ENCODE measurements around the gene CCDC184. TPM values are rescaled to one million over a fixed set of nuclear protein-coding genes. Genes with fewer than 3 reads are reported as not detected.

Gene CCDC184
- total and polyA plus RNA-seq, 2 donors (not counting 1 experiment from before 2014, with no cell fraction given), result 0.54 to 1.4 TPM

DNA sequence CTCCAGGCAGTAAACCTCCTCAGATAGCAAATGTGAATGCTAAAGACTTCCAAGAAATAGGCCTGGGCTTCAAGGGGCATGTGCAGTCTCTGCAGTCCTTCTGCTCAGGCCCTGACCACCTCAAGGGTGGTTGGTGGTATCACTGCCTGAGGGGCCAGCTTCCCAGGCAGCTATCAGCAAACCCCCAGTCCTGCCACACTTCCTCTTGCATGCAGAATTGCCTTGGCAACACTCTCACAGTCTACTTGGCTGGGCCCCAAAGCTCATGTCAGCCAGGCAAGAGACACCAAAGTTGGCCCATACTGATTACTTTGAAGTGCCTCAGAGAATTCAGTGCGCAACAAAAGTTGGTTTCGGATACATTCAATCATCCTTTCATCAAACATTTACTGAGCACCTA is 22.6 kb upstream of the CCDC184 start:
- no peak for ATAC-seq (ENCODE audit: low read depth)
- DNase-seq, result no peak
- Histone ChIP-seq H3K79me2 (ENCODE audit: control insufficient read depth, insufficient read depth, low read length) (peaks cover 16% of the 10 kb centered on the region), H3K4me2 (replicated peaks; ENCODE audit: low read depth, low read length, poor library complexity, severe bottlenecking) (no peak overlapping the region), H3K4me1 (ENCODE audit: control insufficient read depth in 2 of 2, insufficient read depth in 2 of 2, low read length in 2 of 2) (peaks cover 14 to 15% of the 10 kb centered on the region in 2 donors), H2AFZ (ENCODE audit: insufficient read depth, low read depth, low read length, poor library complexity, severe bottlenecking) (no peak overlapping the region), H4K20me1 (ENCODE audit: control insufficient read depth, insufficient read depth, low read length, poor library complexity, severe bottlenecking) (no peaks in the 10 kb centered on the region), H3K4me3 (ENCODE audit: control extremely low read depth in 1 of 5, extremely low read depth in 1 of 5, insufficient read depth in 1 of 5, low read depth in 2 of 5, low read length in 4 of 5) (no peak overlapping the region), H3K36me3 (replicated peaks in 1 of 2; ENCODE audit: control extremely low read depth in 1 of 2, control insufficient read depth in 1 of 2, extremely low read depth in 1 of 2, insufficient read depth in 2 of 2, low read length in 1 of 2) (no peaks in the 10 kb centered on the region), H3K9me3 (ENCODE audit: control extremely low read depth in 1 of 3, control insufficient read depth in 2 of 3, insufficient read depth in 1 of 3, low read length in 2 of 3) (no peaks in the 10 kb centered on the region), H3K27ac (ENCODE audit: low read length in 2 of 2) (no peak overlapping the region), H3K9ac (ENCODE audit: low read length) (no peak overlapping the region), H3K27me3 (replicated peaks in 1 of 4; ENCODE audit: control extremely low read depth in 1 of 4, control insufficient read depth in 3 of 4, insufficient read depth in 4 of 4, low read length in 3 of 4) (peaks cover 0 to 11% (median 0%) of the 10 kb centered on the region in 4 experiments)
- CTCF ChIA-PET, result interaction anchor here (0.6 to 1.7 kb wide), 3 partner anchors 36 to 446 kb away, joined by 3 to 4 read pairs (median 4); partner anchors contain the start of gene SENP1
- Mint-ChIP-seq H3K4me3 (no peak overlapping the region), H3K4me1 (peaks cover 17% of the 10 kb centered on the region), H3K9me3 (ENCODE audit: insufficient read depth) (no peaks in the 10 kb centered on the region), H3K27ac (no peak overlapping the region), H3K27me3 (peaks cover 15% of the 10 kb centered on the region)
- TF ChIP-seq, protein P1, sequence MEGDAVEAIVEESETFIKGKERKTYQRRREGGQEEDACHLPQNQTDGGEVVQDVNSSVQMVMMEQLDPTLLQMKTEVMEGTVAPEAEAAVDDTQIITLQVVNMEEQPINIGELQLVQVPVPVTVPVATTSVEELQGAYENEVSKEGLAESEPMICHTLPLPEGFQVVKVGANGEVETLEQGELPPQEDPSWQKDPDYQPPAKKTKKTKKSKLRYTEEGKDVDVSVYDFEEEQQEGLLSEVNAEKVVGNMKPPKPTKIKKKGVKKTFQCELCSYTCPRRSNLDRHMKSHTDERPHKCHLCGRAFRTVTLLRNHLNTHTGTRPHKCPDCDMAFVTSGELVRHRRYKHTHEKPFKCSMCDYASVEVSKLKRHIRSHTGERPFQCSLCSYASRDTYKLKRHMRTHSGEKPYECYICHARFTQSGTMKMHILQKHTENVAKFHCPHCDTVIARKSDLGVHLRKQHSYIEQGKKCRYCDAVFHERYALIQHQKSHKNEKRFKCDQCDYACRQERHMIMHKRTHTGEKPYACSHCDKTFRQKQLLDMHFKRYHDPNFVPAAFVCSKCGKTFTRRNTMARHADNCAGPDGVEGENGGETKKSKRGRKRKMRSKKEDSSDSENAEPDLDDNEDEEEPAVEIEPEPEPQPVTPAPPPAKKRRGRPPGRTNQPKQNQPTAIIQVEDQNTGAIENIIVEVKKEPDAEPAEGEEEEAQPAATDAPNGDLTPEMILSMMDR (IDR thresholded peaks at IDR 0.05), result no peak
- no peak for TF ChIP-seq EZH2 (IDR thresholded peaks at IDR 0.05; ENCODE audit: borderline replicate concordance, insufficient read depth, low read depth, low read length, poor library complexity, severe bottlenecking)
- intact Hi-C loops (cut with micrococcal nuclease), result loop anchor here (10.0 kb wide), 2 partner anchors 256 to 326 kb away; partner anchors contain the start of gene VDR
- POLR2A ChIA-PET, result no interaction called here
- WGBS (ENCODE audit: insufficient coverage), result no CpG with 5 or more reads among the region's 2 CpGs

DNA sequence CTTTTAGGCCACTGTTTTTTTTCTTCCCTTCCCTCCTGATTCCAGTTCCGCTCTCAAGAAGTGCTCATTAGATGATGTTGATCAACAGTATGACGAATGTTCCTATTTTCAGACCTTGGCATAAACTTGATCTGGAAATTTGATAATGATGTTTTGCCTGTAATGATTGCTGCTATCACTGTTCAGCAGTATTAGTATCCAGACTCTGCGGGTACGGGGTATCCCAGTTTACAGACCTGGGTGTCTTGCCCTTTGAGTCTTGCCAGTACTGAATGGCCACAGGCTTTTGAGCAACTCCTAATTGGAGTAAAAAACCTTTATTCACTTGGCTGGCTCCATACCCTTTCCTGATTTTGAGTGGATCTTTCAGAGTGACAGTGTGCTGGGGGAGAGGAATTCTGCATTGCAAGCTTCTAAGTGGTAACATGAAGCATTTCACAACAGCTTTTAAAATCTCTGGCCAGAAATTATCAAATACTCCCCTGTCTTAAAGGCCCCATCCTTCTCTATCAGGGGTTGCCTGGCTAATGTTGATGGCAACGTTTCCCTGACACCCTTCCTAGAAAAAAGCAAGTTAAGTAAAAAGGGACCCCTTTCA is 20.2 kb upstream of the CCDC184 start:
- DNase-seq (no peak), ATAC-seq (ENCODE audit: low read depth) (no peak)
- POLR2A ChIA-PET, result no interaction called here
- Mint-ChIP-seq H3K27ac (no peak overlapping the region), H3K4me3 (no peak overlapping the region), H3K27me3 (peaks cover 22% of the 10 kb centered on the region), H3K9me3 (ENCODE audit: insufficient read depth) (no peaks in the 10 kb centered on the region), H3K4me1 (peaks cover under 1% of the 10 kb centered on the region)
- TF ChIP-seq, protein P1 (IDR thresholded peaks at IDR 0.05), result no peak
- TF ChIP-seq EZH2 (IDR thresholded peaks at IDR 0.05; ENCODE audit: borderline replicate concordance, insufficient read depth, low read depth, low read length, poor library complexity, severe bottlenecking), result no peak
- Histone ChIP-seq H3K9ac (ENCODE audit: low read length) (no peak overlapping the region), H3K4me3 (ENCODE audit: control extremely low read depth in 1 of 5, extremely low read depth in 1 of 5, insufficient read depth in 1 of 5, low read depth in 2 of 5, low read length in 4 of 5) (no peak overlapping the region), H3K4me1 (ENCODE audit: control insufficient read depth in 2 of 2, insufficient read depth in 2 of 2, low read length in 2 of 2) (peaks cover under 1% of the 10 kb centered on the region in 2 donors), H3K4me2 (replicated peaks; ENCODE audit: low read depth, low read length, poor library complexity, severe bottlenecking) (no peak overlapping the region), H2AFZ (ENCODE audit: insufficient read depth, low read depth, low read length, poor library complexity, severe bottlenecking) (no peak overlapping the region), H3K36me3 (replicated peaks in 1 of 2; ENCODE audit: control extremely low read depth in 1 of 2, control insufficient read depth in 1 of 2, extremely low read depth in 1 of 2, insufficient read depth in 2 of 2, low read length in 1 of 2) (no peaks in the 10 kb centered on the region), H4K20me1 (ENCODE audit: control insufficient read depth, insufficient read depth, low read length, poor library complexity, severe bottlenecking) (no peaks in the 10 kb centered on the region), H3K27ac (ENCODE audit: low read length in 2 of 2) (no peak overlapping the region), H3K9me3 (ENCODE audit: control extremely low read depth in 1 of 3, control insufficient read depth in 2 of 3, insufficient read depth in 1 of 3, low read length in 2 of 3) (no peaks in the 10 kb centered on the region), H3K27me3 (replicated peaks in 1 of 4; ENCODE audit: control extremely low read depth in 1 of 4, control insufficient read depth in 3 of 4, insufficient read depth in 4 of 4, low read length in 3 of 4) (peaks cover 0 to 13% (median 1%) of the 10 kb centered on the region in 4 experiments), H3K79me2 (ENCODE audit: control insufficient read depth, insufficient read depth, low read length) (peaks cover under 1% of the 10 kb centered on the region)
- intact Hi-C loops (cut with micrococcal nuclease), result loop anchor here (10.0 kb wide), 2 partner anchors 258 to 328 kb away; partner anchors contain the start of gene VDR
- CTCF ChIA-PET, result interaction anchor here (1.1 to 4.1 kb wide), 12 partner anchors 10 to 511 kb away, joined by 3 to 28 read pairs (median 4); partner anchors contain the start of genes CCDC184, SENP1 and TMEM106C
- WGBS (ENCODE audit: insufficient coverage), result 81% methylated on average over 3 of the region's 5 CpGs
